ENCODE results near the gene ANKRD11.
A peak's percentile ranks its signal among the peaks of the same experiment; 100 is the strongest.

ANKRD11 gene

GRCh38 chr16:89490439-89491237 lies at the start of gene ANKRD11:
TSS of gene ANKRD11 (minus strand) at chr16:89490561. CDS start at chr16:89317019, 173,542 bp downstream.
- peak; percentile 100 for DNase-seq

DNA sequence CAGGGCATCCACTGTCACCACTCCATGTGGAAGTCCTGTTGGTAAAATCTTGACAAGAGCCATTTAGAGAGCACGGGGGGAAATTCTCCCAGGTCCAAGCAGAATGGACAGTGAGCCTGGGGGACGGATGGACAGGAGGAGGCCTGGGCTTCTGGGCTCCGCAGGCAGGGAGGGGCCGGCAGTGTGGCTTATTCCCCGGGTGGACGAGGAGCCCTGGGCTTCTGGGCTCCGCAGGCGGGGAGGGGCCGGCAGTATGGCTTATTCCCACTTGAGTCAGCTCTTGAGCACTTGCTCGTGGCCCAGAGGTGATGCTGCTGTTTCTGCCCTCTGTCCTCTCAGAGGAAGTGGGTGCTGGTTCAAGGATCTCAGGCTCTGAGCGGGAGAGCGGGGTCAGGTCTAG lies 47.9 kb upstream of the ANKRD11 start:
- no peak for DNase-seq

- no peak for DNase-seq
Measured at GRCh38 chr16:89537549-89537925, 47.2 kb upstream of the ANKRD11 start.

GRCh38 chr16:89536886-89537548 lies 46.7 kb upstream of the ANKRD11 start:
- no peak for DNase-seq

DNA sequence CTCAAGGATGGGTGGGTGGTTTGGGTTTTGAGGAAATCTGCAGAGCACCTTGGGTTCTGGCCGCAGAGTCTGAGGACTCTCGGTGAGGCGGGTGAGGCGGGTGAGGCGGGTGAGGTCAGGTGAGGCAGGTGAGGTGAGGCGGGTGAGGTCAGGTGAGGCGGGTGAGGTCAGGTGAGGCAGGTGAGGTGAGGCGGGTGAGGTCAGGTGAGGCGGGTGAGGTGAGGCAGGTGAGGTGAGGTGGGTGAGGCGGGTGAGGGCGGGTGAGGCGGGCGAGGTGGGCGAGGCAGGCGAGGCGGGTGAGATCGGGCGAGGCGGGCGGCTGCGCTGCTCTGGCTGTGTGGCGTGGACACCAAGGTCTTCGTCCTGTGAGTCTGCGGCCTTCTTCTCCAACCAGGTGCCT lies 46.0 kb upstream of the ANKRD11 start:
- DNase-seq = no peak

DNA sequence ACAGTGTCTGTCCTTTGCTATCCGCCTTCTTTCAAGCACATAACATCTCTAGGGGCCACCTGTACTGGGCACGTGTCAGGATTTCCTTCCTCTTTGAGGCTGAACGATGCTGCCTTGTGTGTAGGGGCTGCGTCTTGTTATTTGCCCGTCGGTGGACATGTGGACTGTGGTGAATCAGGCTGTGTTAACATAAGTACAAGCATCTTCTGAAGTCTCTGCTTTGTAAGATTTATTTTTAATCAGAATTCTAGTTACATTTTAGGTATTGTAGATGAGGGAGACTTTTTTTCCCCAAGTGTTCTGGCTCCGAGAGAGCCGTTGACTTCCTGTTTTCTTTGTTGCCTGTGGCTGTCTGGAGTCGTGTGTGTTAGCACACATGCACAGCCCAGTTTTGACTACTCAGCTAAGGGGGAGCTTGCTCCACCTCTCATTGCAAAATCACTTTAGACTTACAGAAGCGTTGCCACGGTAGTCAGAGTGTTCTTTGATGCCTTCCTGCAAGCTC lies 43.9 kb upstream of the ANKRD11 start:
- peak; percentile 97 for DNase-seq

DNA sequence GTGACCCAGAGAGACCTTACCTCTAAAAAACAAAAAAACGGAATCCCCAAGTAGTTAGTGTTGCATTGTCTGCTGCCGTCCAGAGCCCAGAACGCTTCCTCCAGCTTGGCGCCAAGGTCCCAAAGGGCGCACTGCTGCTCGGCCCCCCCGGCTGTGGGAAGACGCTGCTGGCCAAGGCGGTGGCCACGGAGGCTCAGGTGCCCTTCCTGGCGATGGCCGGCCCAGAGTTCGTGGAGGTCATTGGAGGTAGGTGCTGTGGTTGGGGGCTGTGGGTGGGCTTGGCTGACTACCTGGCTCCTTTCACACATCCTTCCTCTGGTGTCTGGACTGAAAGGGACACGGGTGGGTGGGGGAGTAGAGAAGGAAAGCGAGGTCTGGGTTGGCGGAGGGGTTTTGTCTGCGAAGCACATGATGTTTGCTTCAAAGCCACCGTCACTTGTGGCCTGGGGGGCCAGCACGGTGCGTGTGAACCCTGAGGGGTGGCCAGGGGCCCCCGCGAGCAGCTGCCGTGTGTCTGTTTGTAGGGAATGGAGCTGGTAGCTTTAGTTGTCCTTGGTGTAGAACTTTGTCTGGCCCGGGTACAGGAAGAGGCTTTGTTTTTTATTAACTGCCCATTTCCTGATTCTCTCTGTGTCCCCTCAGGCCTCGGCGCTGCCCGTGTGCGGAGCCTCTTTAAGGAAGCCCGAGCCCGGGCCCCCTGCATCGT lies 41.6 kb upstream of the ANKRD11 start:
- no peak for DNase-seq

DNA sequence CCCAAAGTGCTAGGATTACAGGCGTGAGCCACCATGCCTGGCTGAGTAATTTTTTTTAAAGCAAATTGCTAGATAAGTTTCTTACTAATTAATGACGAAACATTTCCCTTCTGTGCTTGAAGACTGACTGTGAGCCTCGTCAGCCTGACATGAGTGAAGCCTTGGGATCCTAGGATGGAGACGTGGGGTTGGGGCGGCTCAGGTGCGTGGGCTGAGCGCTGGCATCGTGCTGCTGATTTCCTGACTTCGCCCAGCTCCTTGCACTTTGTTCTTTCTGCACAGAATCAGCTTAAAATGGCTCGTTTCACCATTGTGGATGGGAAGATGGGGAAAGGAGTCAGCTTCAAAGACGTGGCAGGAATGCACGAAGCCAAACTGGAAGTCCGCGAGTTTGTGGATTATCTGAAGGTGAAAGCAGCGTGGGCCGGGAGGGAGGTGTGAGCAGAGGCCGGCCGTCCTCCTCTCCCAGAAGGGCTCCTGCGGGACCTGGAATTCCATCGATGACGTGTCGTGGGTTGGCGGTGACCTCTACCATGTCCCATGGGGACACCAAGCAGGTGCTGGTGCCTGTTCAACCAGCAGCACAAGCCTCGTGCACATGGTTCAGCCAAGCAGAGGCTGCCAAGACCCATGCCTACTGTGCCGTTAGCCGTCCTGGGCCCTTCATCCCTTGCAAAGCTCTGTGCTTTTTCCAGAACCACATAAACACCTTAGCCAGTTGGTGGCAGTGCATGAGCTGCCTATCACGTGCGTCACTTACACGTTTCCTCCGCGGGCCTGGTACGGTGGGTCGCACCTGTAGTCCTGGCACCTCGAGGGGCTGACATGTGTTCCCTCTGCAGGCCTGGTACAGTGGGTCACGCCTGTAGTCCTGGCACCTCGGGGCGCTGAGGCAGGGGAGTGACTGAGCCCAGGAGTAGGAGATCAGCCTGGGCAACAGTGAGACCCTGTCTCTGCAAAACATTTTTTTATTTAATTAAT lies 40.3 kb upstream of the ANKRD11 start:
- no peak for DNase-seq

- DNase-seq = no peak
Measured at GRCh38 chr16:89529097-89529496, 38.7 kb upstream of the ANKRD11 start.

DNA sequence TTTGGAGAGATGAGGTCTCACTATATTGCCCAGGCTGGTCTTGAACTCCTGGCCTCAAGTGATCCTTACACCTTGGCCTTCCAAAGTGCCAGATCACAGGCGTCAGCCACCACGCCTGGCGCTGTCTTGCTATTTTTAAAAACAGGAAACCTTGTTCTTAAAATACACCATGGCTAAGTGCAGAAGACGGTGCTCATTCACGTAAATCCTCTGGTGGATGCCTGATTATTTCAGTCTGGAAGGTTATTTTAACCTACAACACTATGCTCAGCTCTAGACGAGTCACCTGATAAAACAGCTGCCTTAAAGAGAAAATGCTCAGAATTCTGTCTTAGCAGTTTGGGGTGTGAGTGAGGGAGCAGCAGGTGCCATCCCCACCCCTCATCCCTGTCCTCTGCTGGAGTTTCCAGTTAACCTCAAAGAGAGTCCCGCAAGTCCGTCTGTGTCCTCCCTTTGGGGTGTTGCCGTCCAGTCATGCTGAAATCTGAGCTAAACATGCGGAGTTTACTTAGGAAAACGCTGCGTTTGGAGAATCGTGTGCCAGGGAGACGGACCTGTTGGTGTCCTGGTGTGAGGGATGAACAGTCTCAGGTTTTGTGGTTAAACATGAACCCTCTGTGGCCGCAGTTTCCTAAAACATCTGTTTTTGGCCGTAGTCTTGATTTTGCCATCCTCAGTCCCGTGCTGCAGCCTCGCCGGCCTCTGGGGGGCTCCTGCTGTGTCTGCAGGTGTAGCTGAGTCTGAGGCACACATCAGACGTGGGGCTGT lies 35.0 kb upstream of the ANKRD11 start:
- peak; percentile 5 for DNase-seq

GRCh38 chr16:89523680-89524344 lies 33.5 kb upstream of the ANKRD11 start:
- DNase-seq = no peak

DNA sequence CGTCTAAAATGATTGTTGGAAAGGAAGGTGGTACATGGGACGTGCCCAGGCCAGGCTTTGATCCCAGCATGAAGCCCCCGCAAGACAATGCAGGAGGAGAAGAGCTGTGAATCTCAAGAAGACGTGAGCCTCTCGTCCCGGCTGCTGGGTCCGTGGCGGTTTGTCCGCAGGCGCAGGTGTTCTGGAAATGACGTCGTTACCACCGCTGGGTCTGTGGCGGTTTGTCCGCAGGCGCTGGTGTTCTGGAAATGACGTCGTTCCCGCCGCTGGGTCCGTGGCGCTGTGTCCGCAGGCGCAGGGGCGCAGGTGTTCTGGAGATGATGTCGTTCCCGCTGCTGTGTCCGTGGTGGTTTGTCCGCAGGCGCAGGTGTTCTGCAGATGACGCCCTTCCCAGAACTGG lies 31.9 kb upstream of the ANKRD11 start:
- DNase-seq = no peak

DNA sequence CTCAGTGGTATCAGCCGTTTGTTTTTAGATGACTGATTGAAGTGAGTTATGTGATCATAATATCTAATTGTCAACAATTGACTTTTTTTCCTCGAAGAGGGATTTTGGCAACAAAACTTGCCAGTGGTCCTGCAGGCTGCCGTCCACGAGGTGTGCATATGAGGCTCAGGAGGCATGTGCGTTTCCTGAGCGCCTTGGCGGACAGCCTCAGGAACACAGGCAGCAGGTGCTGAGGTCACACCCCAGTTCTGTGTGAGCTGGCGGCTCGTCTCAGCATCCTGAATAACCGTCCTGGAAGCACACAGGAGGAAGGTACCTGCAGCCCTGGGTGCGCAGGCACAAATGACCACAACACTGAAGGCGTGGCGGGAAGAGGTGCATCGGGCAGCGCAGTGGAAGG lies 29.5 kb upstream of the ANKRD11 start:
- DNase-seq = no peak

DNA sequence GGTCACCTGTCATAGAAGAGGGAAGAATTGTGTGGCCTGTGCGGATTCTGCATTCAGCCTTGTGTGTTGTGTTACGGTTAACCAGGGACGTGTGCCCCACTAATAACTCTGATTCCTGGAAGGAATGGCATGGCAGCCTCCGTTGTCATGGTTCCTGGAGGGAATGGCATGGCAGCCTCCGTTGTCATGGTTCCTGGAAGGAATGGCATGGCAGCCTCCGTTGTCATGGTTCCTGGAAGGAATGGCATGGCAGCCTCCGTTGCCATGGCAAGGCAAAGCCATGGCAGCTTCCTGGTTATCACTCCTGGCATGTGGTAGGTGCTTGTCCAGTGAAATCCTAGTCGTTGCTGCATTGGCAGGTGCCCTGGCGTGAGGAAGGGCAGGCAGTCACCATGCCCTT lies 26.8 kb upstream of the ANKRD11 start:
- no peak for DNase-seq

GRCh38 chr16:89512453-89512852 lies 22.1 kb upstream of the ANKRD11 start:
- no peak for DNase-seq

- peak; percentile 36 to 53 for DNase-seq
Measured at GRCh38 chr16:89511374-89511773, 21.0 kb upstream of the ANKRD11 start.

DNA sequence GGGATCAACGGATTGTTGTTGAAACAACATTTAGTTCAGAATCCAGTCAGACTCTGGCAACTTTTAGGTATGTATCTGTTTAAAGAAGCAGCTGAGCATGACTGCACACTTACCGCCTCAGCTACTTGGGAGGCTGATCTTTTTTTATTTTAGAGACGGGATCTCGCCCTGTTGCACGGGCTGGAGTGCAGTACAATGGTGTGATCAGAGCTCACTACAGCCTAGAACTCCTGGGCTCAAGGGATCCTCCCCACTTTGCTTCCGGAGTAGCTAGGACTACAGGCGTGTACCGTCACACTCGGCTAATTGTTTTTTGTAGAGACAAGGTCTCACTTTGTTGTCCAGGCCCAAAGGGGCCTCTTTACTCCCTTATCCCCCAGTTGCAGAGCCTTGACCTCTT lies 20.2 kb upstream of the ANKRD11 start:
- DNase-seq = no peak

DNA sequence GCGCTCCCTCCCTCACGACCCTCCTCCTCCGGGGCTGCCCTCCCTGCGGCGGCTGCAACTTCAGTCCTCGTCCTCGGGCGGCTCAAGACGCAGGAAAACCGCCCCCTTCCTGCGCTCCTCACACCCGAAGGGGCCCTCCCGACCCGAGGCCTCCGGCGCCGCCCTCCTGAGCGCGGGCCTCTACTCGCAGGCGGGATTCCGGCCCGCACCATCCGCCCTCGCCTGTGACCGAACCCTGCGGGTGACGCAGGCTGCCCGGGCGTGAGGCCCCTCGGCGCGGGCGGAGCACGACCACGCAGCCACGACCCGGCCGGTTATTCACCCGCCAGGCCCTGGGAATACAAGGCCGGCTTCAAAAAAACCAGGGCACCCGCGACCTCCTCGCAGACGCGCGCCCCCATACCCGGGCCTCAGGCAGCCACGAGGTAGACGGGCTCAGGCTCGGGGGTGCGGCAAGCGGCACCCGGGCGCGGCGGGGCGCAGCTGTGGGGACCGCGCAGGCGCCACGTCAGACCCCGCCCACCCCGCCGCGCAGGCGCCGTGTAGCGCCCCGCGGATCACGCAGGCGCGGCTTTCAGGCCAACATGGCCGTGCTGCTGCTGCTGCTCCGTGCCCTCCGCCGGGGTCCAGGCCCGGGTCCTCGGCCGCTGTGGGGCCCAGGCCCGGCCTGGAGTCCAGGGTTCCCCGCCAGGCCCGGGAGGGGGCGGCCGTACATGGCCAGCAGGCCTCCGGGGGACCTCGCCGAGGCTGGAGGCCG lies 17.7 kb upstream of the ANKRD11 start, which contains the start of gene SPG7:
TSS of gene SPG7 (plus strand) at position 570 of the 757 bp plus-strand sequence. CDS start at position 585, 15 bp downstream.
- peak; percentile 69 to 74 for DNase-seq

GRCh38 chr16:89507214-89507833 lies 17.0 kb upstream of the ANKRD11 start:
- DNase-seq = peak; percentile 22 to 46

GRCh38 chr16:89506791-89507191 lies 16.4 kb upstream of the ANKRD11 start:
- DNase-seq = peak in 1 of 2 experiments; percentile 14

Data from Kasumi-1 (cell line).